ENCODE measurements around the gene ZBTB7A.

Gene ZBTB7A

DNA sequence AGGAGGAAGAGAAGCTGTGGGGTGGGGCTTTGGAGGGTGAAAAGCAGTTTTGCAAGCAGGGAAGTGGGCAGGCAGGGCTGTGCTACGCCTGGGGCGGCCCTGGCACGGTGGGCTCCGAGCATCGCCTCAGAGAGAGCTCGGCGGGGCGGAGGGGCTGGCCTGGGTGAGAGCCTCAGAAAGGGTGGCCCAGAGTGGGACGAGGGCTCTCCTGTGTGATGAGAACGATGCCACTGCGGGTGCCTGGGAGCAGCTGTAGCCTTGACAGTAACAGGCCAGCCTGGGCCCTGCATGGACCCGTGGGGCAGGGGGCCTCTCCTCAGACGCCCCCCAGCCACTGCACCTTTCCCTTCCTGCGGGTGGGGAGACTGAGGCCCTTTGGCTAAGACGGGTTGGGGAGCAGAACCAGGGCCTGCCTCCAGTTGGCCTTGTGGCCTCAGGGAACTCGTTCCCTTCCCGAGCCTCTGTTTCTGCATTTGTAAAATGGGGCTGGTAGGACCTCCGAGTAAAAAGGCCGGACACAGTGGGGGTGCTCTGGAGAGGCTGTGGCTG is 31.6 kb downstream of the ZBTB7A start:
- no peak for DNase-seq

DNA sequence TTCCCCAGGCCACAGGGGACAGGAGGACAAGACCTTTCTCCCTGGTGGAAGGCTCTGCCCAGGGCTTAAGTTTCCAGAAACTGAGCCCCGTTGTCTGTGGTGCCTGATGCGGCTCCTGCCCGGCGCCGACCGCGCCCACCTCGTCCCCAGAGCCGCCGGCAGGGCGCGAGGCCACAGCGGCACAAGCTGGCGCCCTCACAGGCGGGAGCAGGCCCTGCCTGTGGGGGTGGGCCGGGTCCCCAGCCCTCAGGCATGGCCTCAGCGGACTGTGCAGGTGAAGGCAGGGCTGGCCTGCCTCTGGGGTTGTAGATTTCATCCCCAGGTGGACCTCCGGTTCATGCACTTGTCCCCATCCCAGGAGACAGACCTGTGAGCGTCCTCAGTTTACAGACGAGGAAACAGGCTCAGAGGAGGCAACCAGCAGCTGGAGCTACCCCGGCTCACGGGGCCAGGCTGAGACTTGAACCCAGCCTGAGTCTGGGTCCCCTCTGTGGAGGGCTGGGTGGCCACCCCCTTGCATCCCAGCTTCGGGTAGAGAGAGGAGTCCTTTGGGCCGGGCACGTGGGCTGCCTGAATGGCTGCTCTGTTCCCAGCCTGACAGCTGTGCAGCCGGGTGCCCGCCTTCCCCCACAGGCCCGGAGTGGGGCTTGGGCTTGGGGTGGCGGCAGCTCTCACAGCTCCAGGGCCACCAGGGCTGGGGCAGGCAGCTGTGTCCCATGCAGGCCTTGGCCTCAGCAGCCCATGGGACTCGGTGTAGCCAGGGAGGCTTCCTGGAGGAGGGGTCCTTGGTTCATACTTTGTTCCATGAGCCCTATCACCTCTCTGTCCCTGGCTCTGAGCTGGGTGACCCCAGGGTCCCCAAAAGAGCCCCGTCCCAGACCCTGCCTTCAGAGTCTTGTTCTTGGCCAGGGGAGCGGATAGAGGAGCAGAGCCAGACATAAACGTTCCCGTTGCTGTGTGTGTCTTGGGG is 32.4 kb downstream of the ZBTB7A start:
- DNase-seq: no peak

DNA sequence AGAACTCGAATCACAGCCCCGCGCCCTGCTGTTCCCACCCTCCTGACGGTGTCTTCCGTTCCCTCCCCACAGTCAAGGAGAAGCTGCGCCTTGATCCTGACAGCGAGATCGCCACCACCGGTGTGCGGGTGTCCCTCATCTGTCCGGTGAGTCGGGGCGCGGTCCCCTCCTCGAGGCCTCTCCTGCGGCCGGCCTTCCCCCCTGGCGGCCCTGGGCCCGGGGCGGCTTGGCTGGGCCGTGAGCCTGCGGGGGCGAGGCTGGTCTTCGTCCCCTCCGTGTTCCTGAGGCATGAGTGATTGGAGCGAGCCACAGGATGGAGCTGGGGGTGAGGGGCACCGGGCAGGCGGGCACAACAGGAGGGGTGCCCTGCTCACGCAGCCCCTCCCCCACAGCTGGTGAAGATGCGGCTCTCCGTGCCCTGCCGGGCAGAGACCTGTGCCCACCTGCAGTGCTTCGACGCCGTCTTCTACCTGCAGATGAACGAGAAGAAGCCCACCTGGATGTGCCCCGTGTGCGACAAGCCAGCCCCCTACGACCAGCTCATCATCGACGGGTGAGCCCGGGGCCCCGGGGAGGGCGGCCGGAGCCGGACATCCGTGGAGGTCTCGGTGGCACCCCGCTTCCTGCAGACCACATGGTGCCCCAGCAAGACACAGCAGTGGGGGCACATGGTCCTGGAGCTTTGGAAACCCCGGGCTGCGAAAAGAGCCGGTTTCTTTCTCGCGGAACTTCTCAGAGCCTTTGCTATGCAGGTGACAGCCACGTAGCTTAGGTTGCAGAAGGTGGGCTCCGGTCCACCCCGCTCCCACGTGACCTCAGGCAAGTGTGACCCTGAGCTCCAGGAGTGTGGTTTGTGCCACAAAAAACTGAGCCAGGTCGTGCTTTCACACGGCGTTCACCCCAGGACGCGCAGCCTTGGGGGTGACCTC is 33.4 kb downstream of the ZBTB7A start:
- no peak for DNase-seq

DNA sequence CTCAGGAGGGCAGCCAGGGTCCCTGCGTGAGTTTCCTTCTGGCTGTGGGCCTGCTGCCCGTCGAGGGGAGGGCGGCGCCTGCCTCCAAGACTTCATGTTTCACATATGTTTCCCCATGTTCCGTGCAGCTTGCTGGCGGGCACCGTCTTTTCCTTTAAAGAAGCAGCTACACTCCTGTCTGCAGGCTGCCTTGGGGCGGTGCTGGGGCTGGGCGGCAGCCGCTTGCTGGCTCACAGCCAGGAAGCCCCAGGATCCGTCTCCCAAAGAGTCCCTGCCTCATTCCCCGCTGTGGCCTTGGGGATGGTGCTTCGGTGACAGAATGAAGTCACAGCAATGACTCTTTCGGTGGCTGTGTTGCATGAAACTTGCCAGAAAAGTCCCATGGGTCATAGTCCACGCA is 34.3 kb downstream of the ZBTB7A start:
- DNase-seq: no peak

DNA sequence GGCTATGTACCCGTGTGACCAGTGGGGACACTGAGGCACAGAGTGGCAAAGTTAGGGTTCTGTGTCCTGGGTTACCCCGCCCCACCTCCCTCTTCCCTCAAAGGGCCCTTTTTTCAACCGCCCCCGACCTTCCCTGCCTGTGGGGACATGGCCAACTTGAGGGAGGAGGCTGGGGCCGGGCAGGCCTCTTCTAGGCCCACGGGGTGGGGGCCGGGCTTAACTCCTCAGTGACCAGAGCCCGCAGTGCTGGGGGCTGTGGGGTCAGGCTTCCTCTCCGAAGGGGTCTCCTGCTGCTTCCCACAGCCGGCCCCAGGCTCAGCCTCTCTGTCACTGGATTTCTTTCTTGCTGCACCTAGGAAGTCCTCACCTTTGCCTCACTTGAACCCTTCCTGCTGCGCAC is 35.3 kb downstream of the ZBTB7A start:
- no peak for DNase-seq

DNA sequence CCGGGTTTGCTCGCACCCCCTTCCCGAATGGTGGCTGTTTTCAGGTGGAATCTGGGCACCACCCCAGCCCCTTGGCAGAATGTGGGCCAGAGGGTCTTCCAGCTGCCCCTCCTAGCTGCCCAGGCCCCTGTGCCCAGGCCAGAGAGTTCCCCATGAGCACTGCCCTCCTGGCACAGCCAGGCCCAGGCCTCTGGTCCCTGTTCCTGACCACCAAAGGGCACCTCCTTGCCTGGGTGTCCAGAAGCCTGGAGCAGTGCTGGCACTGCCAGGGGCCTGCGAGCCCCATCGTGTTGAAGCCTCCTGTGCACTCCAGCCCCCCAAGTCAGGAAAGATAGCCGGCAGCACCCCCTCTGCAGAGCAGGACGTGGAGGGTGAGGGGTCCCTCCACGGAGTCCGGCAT is 35.7 kb downstream of the ZBTB7A start:
- DNase-seq: no peak

DNA sequence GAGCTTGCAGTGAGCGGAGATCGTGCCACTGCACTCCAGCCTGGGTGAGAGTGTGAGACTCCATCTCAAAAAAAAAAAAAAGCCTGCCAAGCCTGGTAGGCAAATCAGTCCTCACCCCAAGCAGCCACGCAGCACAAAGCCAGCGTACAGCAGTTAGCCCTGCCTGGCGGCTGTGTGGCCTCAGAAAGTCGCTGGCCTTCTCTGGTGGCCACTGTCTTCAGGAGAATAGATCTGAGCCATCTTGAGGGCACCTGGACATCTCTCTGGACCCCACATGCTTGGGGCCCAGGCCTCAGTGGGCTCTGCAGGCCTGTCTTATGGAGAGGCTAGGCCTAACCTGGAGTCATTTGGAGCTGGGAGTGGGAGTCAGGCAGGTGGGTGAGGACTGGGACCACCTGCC is 36.1 kb downstream of the ZBTB7A start:
- no peak for DNase-seq

DNA sequence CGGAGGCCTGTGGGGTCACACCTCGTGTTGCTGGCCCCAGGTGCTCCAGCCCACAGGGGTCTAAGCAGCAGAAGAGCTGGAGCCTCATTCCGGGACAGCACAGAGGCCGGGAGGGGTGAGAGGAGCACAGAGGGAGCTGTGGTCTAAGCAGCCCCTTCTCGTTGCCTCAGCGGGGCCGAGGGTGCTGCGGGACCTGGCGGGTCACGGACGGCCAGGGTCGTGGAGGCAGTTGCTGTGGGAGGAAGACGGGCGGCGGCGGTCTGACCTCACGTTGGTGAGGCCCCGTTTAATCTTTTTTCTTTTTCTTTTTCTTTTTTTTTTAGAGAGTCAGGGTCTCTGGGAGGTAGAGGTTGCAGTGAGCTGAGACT is 37.5 kb downstream of the ZBTB7A start:
- no peak for DNase-seq

DNA sequence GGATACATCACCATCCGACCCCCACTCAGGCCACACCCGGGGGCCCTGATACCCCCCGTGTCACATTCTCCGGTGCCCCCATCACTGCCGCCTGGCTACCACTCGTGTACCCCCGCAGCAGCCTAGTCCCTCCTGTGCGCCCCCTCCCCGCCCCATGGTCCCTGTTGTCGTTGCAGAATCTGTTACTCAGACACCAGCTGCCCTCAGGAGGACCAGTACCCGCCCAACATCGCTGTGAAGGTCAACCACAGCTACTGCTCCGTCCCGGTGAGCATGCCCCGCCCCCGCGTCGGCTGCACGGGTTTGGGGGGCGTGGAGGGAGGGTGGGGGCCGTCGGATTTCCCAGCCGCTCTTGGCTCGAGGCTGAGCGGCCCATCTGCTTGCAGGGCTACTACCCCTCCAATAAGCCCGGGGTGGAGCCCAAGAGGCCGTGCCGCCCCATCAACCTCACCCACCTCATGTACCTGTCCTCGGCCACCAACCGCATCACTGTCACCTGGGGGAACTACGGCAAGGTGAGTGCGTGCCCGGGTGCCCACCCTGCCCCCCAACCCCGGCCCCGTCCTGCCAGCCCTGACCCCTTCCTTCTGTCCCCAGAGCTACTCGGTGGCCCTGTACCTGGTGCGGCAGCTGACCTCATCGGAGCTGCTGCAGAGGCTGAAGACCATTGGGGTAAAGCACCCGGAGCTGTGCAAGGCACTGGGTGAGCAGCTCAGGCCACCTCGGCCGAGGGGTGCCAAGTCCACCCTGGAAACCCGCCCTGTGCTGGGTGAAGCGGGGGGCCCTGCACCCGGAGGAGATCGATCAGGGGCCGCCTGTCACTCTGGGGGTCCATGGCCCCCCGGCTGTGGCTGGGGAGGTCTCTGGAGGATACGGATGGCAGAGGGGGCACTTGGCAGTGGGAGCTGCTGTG is 38.1 kb downstream of the ZBTB7A start:
- DNase-seq: no peak

DNA sequence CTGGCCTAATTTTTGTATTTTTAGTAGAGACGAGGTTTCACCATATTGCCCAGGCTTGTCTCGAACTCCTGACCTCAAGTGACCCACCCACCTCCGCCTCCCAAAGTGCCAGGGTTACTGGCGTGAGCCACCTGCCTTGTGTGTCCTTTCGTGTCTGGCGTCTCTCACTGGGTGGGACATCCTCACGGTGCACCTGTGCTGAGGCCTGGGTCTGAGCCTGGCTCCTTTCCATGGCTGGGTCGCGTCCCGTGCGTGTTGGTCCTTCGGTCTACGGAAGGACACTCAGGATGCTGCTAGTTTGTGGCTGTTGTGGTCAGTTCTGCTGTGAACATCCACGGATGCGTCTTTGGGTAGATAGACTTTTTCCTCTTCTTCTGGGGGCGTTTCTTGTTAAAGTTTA is 39.6 kb downstream of the ZBTB7A start:
- no peak for DNase-seq

DNA sequence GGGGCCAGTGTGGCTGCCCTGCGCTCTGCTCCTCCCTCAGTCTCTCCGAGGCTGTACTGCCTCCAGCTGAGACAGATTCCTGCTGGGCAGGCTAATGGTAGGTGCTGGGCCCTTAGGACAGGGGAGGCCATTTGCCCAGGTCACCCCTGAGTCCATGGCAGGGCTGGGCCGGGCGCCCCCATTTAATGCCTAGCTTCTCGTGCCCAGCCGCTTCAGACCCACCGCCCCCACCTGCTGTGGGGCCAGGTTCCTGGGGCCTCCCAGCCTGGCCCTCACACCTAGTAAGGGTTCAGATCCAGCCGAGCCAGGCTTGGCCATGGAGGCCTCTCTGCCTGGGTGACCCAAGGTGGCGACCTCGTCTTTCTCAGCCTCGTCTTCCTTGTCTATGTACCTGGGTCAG is 41.4 kb downstream of the ZBTB7A start:
- DNase-seq: no peak

DNA sequence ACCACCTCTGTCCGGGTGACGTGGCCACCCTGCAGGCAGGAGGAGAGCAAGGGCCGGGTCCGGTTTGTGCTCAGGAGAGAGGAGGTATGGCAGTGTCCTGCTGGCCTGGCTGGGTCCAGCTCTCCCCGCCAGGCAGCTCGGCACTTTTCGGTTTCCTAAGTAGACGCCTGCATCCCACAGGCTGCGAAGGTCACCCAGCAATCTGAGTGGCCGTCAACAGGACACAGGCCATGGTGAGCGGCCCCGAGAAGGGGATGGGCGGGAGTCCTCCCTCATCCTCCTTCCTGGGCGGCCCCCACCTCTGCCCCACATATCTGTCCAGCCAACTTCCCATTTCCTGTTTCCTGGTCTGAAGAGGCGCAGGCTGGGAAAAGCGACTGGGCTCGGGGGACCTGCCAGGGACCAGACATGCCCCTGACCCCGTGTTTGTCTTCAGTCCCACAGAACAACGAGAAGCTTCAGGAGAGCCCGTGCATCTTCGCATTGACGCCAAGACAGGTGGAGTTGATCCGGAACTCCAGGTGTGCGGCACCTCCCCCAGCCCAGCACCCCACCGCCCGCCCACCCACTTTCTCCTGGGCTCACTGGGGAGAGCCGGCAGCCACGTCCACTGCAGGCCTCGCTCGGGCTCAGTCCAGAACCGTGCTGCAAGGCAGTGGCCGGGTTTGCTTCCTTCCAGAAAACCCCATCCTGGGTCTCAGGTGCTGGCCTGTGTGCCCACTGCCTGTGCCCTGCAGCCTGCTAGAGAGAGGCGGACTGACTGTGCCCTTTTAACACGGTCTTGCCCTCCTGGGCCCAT is 42.9 kb downstream of the ZBTB7A start:
- DNase-seq: no peak

DNA sequence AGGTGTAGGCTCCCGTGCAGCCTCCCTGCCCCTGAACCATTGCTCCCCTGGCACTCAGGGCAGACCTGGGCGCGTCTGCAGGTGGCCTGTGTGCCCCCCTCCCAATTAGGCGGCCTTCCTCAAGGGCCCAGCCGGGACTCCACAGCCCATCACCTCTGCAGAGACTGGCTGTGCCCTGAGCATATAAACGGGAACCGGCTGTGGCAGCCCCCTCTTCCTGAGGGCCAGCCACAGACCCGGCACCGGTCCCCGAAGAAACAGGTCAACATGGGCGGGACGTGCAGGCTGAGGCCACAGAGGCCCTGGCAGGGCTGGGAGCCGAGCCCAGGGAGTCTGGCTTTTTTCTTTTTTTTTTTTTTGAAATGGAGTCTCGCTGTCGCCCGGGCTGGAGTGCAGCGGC is 47.1 kb downstream of the ZBTB7A start:
- DNase-seq: no peak

DNA sequence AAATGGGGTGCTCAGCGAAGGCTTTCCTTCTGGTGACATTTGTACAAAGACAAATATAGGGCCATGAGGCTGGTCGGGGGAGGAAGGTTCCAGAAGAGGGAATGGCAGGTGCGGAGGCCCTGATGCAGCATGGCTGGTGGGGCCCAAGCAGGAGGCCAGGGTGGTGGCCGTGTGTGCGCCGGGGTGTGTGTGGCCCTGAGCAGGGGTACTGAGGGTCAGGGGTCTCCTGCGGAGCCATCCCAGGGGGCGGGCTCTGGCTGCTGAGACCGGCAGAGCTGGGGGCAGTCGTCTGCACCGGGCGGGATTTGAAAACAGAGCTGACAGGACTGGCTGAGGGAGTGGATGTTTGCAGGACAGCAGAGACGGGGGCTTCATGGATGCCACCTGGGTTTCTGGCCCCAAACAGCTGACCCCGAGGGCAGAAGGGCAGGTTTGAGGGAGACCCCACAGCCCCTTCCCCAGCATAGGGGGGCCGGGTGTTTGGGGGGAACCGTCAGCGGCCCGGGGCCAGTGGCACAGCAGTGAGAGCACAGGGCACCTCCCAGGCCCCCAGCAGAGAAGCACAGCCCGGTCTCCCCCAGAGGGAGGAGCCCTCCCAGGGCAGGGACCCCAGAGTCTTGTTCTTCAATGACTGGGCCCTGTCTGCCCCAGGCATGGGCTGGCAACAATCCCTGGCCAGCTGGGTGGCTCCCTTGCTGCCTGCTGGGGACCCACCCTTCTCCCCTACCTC is 47.8 kb downstream of the ZBTB7A start:
- no peak for DNase-seq

DNA sequence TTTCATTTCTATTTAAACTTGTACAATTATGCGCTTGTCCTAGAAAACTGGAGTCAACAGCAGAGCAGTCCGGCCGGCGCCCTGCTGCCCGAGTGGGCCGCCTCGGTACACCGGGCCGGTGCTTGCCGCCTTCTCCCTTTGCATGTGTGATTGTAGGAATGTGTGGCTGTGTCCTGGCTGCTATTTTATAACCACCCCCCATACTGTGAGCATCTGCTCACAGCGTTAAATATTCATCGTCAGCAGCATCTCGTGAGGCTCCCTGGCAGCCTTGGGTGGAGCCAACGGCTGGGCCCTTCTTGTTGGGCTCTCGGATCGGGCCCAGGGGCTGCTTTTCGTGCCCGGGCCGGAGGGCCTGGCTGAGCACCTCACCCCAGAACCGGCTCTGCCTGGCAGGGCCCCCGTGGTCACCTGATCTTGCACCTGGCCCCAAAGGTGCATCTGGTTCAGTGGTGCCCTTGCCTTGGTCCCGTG is 48.5 kb downstream of the ZBTB7A start:
- no peak for DNase-seq

DNA sequence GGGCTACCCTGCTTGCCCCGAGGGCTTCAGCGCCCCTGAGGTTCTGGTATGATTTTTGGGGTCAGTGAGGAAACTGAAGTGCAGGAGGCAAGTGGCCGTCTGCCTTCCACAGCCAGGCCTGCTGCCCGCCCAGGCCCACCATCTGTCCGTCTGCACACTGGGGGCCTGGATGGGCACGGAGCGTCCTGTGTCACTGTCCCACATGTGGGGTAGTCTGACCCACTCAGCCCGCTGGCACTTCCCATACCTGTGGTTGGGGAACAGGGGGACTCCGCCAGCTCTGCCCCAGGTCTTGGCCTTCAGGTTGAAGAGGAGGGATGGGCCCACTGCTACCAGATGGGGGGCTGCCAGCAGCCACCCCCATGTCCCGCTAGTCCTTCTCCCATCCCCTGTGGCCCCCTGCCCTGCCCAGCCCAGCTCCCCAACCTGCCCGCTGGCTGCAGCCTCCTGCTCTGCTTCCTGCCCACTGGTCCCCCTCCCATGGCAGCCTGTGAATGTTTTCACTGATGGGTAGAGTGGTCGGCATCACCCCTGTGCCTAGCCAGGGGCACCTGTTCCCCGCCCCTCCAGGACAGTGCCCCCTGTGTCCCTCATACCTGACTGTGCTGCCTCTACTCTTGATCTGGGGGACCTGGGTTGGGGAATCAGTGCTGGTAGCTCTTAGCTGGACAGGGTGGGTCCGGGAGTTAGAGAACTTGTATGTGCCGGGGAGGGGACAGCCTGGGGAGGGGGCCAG is 49.6 kb downstream of the ZBTB7A start:
- no peak for DNase-seq

DNA sequence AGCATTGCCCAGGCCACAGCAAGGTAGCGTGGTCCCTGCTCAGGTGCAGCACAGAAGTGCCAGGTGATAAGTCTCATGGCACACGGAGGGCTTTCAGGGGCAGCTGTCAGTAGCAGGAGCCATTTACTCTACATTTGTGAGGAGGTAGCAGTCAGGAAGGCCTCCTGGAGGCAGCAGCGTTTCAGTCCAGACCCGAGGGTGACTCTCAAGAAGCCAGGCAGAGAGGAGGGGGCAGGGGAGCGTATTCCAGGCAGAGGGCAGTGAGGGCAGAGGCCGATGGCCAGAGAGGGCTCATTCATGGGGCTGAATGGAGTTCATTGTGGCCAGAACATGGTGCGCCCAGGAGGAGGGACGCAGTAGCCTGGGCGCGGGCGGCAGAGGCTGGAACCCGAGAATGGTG is 50.2 kb downstream of the ZBTB7A start:
- no peak for DNase-seq

DNA sequence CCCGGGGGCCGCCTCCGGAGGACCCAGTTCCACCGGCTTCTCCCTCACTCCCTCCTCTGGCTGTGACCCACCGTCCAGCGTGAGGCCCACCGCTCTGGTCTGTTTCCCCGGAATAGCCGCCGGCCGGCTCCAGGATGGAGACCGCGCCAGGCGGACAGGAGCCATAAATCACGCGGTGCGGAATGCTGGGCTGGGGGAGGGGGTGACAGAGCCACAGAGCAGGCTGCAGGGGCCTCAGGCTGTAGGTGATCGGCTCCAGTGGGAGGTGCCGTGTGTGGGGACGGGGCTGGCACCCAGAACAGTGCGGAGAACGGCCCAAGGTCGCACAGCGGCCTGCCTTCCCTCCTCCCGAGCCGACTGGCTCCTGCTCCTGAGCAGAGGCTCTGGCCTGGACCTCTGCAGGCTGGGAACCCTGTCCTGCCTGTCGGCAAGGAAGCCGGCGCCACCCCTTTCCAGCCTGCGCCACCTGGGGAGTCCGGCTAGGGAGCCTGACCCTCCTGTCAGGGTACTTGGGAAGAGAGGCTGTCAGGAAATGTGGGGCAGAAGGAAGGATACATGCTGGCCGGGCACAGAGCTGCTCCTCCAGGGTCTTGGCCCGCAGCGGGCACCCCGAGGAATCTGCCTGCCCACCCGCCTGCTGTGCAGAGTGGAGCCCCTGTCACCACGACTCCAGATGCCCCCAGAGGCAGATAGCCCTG is 50.8 kb downstream of the ZBTB7A start:
- no peak for DNase-seq
